GDM1 (cell line): ENCODE data around the gene NQO2.
"Not testable (repeated sequence)": the region's sequence is repeated elsewhere in the genome, so short reads cannot be mapped to it uniquely, and the experiment has no call there.

Source experiments
- DNase-seq: peaks from one replicate; lab custom pipeline; 2025; lab: John Stamatoyannopoulos, UW

NQO2 gene

DNA sequence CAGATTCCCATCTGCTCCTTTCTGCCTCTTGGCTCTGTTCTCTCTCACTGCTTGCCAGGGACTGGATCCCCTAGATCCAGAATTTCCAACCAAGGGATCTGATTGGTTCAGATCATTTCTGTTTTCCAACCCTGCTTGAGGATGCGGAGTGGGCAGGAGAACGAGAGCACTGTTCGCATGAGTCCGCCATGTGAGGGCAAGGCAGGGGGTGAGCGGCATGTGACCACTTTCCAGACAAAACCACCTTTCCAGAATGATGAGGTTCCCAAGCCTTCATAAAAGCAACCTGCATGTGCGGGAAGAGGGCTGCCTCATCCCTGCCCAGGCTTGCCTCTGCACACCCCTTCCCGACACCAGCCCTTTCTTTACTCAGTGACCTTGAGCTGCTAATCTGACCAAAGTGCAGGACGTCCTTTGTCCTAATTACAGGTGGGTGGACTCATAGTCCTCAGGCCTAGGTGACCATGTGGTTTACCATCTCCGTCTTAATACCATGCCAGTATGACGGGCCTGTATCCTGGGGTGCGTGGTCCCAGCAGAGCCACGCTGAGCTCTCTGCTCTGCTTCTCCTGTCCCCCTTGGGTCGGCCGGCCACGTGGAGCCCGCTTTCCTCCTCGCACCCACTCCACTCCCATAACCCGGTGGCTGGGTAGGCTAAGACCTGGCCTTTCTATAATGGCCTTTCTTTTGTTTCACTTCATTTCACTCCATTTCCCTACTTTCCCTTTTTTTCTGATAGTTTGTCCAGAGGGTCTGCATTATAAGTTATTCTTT lies 14.4 kb downstream of the NQO2 start:
- DNase-seq, result no peak

DNA sequence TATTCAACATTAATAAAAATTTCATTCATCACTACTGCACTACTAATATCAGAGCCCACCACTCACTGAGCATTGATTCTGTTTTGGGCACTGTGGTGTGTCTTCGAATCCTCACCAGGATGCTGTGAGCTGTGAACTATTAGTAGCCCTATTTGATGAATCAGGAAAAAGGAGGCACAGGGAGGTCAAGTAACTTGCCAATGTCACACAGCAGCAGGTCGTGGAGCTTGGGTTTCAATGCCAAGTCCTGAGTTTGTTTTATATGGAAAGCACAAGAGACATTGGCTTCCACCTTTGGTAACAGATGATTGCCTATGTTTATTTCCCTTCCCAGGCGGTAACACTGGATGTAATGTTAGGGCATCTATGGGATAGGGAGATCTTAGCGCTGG lies 15.0 kb downstream of the NQO2 start:
- DNase-seq, result no peak

DNA sequence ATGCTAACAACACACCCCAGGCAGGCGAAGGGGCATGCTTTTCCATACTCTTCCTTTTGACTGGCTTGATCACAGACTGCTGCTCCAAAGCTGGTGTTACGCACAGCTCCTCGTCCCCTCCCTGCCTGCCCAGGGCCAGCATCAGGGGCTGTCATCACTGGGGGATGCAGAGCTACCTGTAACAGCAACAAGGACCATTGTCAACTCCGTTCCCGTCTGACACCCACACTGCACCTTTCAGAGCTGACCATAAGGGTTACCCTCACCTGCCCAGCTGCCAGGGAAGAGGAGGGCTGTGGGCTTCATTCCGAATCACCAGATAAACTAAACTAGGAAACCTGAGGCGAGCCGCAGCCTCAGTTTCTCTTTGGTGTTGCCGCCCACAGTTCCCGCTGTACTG lies 15.4 kb downstream of the NQO2 start:
- no peak for DNase-seq

DNA sequence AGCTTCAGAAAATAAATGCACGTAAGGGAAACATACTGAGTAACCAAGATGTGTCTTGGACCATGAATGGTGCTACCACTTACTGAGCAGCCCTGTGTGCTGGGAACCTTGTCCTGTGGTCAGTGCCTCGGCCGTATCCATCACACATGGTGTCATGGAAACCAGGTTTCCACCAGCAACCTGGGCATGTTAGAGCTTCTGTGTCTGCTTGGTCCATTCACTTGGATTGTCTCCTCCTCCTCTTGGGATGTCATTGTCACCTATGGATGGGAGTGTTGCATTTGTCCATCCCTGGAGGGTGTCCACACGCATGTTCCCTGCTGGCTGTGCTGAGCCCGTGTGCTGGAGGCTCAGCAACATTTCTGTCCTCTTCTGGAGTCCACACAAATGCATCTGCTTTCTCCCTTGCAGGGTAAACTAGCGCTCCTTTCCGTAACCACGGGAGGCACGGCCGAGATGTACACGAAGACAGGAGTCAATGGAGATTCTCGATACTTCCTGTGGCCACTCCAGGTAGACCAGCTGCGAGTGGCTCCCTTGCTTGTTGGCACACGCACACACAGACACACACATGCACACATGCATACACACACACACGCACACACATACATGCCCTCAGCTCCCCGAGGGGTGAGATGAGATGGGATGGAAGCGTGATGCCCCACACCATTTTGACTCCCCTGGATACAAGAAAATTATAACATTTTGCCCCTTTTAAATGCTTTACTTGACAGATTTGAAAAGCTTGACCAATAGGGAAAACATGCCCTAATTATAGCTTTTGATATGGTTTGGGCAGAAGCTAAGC lies 17.0 kb downstream of the NQO2 start:
- no peak for DNase-seq

DNA sequence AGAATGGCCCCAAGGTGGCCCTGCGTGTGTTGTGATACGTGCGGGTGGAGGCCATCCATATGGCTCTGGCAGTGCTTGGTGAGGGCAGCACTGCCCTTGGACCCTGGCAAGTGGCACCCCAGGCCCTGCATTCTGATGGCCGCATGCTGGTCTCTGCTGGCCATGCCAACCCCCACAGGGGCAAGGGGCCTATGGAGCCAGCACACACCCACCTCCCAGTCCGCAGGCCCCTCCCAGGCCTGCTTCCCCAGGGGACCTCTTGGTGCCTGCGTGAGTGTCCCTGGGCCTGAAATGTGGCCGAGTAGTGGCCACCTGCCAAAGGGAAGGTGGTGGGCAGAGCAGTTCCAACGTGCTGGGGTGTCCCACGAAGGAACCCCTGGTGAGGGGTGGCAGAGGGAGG lies 17.6 kb downstream of the NQO2 start:
- no peak for DNase-seq

DNA sequence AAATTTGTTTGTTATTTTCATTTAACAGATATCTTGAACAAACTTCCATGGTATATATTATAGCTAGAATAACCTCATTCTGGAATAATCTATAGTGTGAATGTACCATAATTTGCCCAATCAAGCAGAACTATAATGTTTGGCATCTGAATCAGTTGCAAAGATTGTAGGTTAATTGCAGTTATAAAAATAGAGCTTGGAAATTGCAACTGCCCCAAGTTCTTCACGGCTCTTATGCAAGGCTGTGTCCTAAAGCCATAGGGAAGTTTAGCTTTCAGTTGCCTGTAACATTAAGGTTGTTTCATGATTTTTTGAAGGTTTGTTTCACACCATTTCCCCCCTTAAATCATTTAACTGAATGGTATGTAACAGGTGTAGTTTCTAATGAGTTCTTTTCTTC lies 19.4 kb downstream of the NQO2 start:
- no peak for DNase-seq

DNA sequence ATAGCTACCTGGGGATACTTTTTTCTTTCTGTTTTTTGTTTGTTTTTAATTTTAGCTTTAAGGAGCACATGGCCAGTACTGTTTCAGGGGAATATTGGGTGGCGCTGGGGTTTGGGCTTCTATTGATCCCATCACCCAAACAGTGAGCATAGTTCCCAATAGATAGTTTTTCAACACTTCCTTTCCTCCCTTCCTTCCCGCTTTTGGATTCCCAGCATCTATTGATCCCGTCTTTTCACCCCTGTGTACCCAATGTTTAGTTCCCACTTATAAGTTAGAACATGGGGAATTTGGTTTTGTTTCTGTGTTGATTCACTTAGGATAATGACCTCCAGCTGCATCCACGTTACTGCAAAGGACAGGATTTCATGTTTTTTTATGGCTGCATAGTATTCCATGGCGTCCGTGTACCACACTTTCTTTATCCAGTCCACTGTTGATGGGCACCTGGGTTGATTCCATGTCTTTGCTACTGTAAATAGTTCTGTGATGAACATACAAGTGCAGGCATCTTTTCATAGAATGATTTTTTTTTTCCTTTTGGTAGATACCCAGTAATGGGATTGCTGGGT lies 20.1 kb downstream of the NQO2 start:
- no peak for DNase-seq

DNA sequence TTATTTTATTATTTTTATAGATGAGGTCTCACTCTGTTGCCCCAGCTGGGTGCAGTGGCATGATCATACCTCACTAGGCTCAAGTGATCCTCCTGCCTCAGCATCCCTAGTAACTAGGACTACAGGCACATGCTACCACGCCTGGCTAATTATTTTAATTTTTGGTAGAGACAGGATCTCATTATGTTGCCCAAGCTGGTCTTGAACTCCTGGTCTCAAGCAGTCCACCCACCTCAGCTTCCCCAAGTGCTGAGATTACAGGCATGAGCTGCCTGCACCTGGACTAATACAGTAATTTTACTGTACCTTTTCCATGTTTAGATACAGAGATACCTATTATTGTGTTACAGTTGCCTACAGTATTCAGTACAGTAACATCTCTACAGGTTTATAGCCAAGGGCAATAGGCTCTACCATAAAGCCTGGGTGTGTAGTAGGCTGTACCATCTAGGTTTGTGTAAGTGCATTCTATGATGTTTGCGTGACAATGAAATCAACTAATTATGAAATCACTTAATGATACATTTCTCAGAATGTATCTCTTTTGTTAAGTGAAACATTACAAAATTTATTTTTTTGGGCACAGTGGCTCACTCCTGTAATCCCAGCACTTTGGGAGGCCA lies 21.4 kb downstream of the NQO2 start:
- not testable (repeated sequence) for DNase-seq

DNA sequence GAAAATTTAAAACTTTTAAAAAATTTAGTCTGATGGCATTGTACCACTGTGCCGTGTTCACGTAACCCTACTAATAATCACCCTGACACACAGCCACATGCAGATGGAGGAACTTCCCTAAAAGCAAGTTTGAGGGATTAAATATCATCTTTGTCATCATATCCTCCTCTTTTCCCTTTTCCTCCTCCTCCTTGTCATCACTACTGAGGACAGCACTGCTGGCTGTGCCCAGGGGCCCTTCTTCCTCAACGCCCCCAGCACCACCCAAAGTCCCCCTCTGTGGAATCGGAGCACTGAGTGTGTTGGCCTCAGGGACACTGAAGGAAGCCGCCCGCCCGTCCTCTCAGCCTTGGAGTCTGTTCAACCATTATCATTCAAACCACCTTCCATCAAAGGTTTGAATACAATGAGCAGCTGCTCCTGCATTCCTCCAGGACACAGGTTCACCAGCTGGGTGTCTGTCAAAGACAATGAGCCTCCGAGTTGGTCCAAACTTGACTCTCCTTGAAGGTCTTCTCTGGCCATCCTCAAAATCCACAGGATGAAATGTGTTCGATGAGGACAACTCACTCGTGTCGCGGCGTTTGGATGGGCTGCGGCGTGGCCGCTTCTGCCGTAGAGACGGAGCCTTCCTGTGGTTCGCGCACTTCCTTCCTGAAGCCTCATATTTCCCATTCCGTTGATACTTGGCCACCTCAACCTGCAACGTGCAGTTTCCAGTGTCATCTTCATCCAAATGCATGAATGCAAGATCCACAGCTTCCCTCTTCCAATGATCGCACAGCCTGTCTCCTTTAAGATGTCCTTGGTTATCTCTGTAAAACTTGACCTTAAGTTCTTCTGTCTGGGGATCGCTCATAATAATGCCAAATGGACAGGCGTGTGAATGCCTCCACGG lies 23.3 kb downstream of the NQO2 start:
- peak; percentile 57 for DNase-seq

DNA sequence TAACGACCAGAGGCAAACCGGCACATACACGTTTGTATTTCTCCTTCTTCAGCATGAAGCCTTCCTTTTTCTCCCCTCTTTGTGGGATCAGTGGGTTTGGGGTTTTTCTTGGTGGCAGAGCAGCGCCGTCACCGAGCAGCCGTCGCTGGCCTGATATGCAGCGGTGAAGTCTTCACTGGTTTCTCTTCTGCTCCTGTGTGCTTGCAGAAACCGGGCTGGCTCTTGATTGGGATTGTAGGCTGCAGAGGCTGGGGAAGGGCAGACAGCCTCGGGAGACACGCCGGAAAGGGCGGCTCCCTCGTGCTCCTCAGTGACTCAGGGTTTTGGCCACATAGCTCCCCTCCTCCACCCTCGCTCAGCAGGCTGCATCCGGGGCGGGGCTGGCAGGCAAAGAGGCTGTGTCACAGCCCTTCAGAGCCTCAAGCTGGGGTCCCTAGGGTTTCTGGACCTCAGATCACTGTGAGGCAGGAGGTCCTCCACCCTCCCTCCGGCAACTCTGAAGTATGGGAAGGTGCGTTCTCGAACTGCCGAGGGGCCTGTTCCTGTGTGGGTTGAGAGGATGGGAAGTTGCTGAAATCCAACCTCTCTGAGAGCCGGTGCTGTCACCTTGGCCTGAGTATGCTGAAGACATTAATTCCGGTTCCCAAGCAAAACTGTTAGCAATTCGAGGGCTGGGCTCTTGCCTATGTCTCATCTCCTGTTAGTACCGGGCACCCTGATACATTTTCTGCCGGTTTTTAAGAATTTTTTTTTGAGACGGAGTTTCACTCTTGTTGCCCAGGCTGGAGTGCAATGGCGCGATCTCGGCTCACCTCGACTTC lies 24.2 kb downstream of the NQO2 start:
- peak; percentile 96 for DNase-seq

DNA sequence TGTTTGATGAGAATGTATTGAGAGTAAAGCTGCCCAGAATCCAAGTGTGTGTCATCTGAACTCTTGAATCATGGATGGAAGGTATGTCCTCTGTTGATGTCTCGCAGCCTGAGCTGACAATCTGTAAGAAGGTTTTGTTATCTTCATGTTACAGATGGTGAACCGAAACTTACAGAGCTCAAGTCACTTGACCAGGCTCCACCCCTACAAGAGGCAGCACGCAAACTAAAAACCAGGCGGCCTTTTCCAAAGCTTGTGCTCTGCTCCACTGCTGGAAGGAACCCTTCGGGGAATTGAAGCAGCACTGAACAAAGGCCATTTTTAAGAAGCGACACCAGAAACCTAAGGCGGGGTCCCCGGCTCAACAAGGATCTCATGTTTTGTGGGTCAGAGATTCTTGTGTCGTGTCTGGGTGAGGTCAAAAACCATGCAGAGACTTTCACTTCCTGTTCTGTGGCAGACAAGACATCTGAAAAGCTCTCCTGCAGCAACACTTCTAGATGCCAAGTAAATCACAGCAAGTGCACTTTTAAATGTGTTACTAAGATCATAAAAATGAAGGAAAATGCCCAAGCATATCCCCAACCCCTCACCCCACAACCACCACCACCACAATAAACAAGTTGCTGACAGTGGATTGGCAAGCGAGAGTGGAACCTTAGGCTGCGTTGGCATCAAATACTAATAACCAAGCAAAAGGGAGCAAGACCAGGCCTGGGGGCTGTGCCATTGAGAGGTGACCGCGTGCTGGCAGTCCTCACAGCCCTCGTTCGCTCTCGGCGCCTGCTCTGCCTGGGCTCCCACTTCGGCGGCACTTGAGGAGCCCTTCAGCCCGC lies 27.3 kb downstream of the NQO2 start:
- DNase-seq, result no peak

DNA sequence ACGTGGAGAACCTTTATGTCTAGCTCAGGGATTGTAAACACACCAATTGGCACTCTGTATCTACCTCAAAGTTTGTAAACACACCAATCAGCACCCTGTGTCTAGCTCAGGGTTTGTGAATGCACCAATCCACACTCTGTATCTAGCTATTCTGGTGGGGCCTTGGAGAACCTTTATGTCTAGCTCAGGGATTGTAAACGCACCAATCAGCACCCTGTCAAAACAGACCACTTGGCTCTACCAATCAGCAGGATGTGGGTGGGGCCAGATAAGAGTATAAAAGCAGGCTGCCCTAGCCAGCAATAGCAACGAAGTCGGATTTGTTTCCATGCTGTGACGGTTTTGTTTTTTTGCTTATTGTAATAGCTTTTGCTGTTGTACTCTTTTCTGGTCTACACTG lies 28.5 kb downstream of the NQO2 start:
- DNase-seq, result not testable (repeated sequence)

DNA sequence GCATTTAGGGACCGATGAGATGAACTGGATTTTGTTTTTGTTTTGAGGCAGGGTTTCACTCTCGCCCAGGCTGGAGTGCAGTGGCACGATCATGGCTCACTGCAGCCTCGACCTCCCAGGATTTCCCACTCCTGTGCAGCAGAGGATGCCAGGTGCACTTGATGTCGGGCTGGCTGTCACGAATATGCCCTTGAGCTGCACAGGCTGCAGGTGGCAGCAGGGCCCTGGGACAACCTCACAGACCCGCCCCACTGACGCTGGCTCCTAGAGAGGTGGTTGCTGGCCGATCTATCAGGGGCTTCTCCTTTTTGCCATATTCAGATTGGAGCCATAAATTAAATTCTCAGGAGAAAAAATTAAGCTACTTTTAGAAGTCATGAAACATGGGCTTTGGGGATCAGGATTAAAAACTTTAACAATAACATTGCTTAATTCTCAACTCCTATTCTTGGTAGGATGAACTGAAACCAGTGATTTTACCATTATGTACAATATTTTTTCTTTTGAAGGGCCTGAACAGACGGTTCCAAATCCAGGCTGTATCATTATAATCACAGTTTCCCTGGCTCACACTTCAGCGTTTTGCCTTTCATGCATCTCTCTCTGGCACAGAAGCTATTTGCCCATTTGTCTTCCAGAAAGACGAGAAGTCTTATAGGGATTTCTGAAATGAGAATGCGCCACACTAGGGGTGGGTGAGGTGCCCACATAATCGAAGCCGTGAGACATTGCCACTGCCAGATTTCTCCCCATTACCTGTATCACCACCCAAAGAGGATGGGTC lies 32.4 kb downstream of the NQO2 start:
- no peak for DNase-seq

DNA sequence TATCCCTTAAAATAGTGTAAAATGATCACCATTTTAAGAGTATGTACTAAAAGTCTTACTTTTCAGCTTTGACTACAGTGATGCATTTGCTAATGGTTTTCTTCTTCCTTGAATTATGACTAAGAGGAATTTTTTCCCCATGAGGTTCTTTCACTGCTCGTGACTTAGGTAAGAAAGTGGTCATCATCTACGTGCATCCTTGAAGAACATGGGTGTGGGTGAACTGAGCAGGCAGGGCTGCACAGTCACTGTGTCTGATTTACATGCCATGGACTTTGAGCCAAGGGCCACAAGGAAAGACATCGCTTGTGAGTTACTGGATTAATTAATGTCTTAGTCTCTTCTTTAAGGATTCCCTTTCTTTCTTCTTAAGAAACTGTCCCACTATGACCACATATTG lies 33.3 kb downstream of the NQO2 start:
- DNase-seq, result no peak

DNA sequence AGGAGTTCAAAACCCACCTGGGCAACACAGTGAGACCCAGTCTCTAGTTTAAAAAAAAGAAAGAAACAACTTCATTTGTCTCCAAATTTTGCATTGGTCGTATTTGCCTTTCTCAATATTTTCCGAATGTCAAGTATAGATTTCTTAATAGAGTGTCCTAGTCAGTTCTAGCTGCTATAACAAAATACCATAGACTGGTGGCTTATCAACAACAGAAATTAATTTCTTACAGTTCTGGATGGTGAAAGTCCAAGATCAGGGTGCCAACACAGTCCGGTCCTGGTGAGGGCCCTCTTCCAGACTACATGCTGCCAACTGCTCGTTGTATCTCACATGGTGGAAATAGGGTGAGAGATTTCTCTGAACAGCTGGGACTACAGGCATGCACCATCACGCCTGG lies 34.0 kb downstream of the NQO2 start:
- no peak for DNase-seq

DNA sequence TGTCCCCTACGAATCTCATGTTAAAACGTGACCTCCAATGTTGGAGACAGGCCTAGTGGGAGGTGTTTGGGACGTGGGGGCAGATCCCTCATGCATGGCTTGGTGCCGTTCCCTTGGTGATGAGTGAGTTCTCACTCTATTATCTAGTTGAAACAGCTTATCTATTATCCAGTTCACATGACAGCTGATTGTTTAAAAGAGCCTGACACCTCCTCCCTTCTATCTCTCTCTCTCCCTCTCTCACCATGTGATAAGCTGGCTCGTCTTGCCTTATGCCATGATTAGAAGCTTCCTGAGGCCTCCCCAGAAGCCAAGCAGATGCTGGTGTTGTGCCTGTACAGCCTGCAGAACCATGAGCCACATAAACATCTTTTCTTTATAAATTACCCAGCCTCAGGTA lies 35.7 kb downstream of the NQO2 start:
- no peak for DNase-seq

DNA sequence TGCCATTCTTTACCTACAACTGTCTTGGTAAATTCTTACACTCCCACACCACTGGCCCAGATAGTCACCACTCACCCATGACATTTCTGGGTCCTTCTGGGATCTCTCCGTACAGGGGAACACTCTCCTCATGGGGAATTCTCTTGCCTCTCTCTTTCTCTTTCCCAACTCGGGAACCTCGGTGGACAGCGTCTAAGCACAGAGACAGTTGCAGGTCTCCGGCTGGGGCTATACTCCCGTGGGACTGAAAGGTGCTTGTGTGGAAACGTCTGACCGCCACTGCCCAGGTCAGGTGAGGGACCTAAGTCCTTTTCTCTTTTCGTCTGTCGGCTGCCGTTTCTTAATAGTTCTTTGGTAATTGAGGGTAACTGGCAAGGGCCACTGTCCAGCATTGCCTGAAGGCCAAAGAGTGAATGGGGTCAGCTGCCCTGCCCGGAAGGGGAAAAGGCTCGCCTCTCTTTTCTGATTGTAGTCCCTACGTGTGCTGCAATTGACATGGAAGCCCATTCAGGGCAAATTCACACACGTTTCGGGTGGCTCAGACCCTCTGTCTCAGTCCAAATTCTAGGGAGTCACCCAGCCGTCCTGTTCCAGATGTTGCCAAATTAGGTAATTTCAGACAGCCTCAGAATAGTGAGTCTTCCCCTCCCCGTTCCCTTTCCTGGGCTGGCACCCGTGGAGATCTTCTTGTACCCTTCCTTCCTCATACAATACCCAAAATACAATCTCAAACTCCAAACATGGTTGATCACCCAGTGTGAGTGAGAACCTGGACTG lies 37.4 kb downstream of the NQO2 start:
- no peak for DNase-seq

DNA sequence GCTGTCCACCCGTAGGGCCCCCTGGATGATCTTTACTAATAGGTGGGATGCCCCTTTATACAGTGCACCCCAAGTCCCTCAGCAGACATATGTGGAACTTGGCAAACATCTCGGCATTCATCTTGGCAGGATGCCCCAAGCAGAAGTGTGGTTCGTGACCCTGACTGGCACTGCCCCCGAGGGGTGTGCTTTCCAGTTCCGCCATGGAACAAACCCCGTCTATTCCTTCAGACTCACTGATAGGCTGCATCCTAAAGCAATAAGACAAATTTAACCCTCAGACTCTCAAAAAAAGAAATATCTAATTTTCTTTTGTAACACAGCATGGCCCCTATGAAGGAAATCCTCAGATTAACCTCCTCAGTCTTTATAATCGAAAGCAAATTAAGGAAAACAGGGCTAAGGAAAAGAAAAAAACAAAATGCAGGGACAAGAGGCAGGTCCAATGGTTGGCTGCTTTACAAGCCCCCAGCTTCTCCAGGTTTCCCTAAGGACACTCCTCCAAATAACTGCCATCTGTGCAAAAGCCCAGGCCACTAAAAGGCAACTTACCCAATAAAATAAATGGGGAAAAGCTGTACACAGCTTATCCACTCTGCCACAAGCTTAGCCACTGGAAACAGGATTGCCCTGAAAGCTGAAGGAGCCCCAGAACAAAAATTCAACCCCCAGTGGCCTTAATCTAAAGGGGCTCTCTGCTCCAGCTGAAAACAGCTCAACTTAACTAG lies 38.1 kb downstream of the NQO2 start:
- no peak for DNase-seq
